OCI-LY7 (cell line): ENCODE measurements around the gene HRH2.

ENCODE experiments used
- EZH2phosphoT487 ChIP-seq: fragments of 200-600 bp; sonication (generic); IDR thresholded peaks from 2 replicates; pipeline ENCODE4 v1.6.1; 2018; ENCODE audit warnings: low read depth, borderline replicate concordance, mild to moderate bottlenecking, mixed run types, antibody characterized with exemption, low read length, moderate library complexity, mixed read lengths
- TF ChIP-seq, protein P1 (sequence below): fragments of 200-600 bp; sonication (generic); conservative IDR thresholded peaks from 2 replicates; pipeline ENCODE4 v1.5.1; 2014; ENCODE audit warnings: mild to moderate bottlenecking, antibody characterized with exemption, low read length, moderate library complexity, mixed read lengths

DNA sequence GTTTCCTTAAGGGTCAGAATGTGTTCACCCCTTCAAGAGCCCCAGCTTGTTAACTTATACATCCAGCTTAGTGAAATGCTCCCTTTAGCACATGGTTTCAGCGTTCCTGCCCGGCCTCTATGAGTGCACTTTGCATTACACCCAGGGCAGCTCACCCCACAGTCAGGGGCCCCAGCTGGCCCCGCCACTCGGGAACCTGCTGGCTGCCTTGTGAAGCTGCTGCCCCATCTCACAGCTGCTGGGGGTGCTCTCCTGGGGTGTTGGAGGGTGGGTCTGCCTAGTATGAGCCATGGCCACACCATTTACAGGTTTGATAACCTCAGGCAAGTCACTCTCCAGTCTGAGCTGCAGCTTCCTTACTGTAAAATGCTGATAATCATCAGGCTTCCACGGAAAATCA, 32.2 kb downstream of the HRH2 start:
- TF ChIP-seq, protein P1, sequence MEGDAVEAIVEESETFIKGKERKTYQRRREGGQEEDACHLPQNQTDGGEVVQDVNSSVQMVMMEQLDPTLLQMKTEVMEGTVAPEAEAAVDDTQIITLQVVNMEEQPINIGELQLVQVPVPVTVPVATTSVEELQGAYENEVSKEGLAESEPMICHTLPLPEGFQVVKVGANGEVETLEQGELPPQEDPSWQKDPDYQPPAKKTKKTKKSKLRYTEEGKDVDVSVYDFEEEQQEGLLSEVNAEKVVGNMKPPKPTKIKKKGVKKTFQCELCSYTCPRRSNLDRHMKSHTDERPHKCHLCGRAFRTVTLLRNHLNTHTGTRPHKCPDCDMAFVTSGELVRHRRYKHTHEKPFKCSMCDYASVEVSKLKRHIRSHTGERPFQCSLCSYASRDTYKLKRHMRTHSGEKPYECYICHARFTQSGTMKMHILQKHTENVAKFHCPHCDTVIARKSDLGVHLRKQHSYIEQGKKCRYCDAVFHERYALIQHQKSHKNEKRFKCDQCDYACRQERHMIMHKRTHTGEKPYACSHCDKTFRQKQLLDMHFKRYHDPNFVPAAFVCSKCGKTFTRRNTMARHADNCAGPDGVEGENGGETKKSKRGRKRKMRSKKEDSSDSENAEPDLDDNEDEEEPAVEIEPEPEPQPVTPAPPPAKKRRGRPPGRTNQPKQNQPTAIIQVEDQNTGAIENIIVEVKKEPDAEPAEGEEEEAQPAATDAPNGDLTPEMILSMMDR = no peak
- TF ChIP-seq EZH2phosphoT487 = no peak
